HepG2 (cell line): ENCODE results near the gene FN1. TPM values are rescaled to one million over a fixed set of nuclear protein-coding genes. Genes with fewer than 3 reads are reported as not detected.

Experiments used
- ATAC-seq: fragments of 200-7000 bp; cut with Tn5 transposase; 3 replicates; pipeline ENCODE4 v1.9.1; 2020; ENCODE audit warnings: mild to moderate bottlenecking, moderate library complexity
- BruUV-seq: library from RNA; stranded (reverse); fragments of 400-500 nt; replicated peaks from 2 replicates; lab custom pipeline; 2021; lab: Mats Ljungman, UMichigan
- CTCF ChIA-PET: fragments of 300-600 bp; formaldehyde crosslinking; extraction: SDS; loops from one replicate; lab custom pipeline; 2021; ENCODE audit warnings: low total read pairs, inconsistent platforms, low intra/inter-chr PET ratio; lab: Yijun Ruan, JAX
- POLR2A ChIA-PET: fragments of 350-600 bp; sonication (Branson Sonifier 250); formaldehyde crosslinking; loops from one replicate; lab custom pipeline; 2020; ENCODE audit warnings: antibody characterized with exemption, inconsistent platforms; lab: Yijun Ruan, JAX
- DNase-seq: peaks from one replicate; pipeline ENCODE4 v3.0.0-alpha.2; 2015; ENCODE audit warnings: low spot score
- FAIRE-seq: peaks from 3 replicates; lab custom pipeline; 2011; peaks lifted over from hg19 to GRCh38; lab: Jason Lieb, UNC
- H2AFZ ChIP-seq: one replicate; pipeline ENCODE4 v1.6.1; 2011; ENCODE audit warnings: low read length, inconsistent platforms
- H3K27ac ChIP-seq: fragments of 300-600 bp; 3 replicates; pipeline ENCODE4 v1.8.0; 2011; ENCODE audit warnings: mixed run types, mild to moderate bottlenecking, mixed read lengths, low read length, inconsistent platforms; ENCODE audit not compliant: insufficient read depth; ENCODE audit errors: extremely low read length
- H3K27me3 ChIP-seq, 2 experiments: fragments of 200-600 bp in 1 of 2; 2 replicates in 1 of 2; 3 replicates in 1 of 2; pipeline versions ENCODE4 v1.6.0 to v1.8.0; 2011; ENCODE audit warnings: low read length in 2 of 2, mild to moderate bottlenecking in 2 of 2, moderate library complexity in 2 of 2, inconsistent platforms in 1 of 2; ENCODE audit not compliant: insufficient read depth in 2 of 2, control insufficient read depth in 1 of 2
- H3K36me3 ChIP-seq, 2 experiments: fragments of 200-600 bp in 1 of 2; replicated peaks in 1 of 2; 2 replicates in 1 of 2; 3 replicates in 1 of 2; pipeline versions ENCODE4 v1.5.1 to v1.8.0; 2011; ENCODE audit warnings: low read length in 2 of 2, inconsistent platforms in 1 of 2; ENCODE audit not compliant: insufficient read depth in 2 of 2, control insufficient read depth in 1 of 2
- H3K4me1 ChIP-seq: 2 replicates; pipeline ENCODE4 v1.5.1; 2012; ENCODE audit warnings: low read length, inconsistent platforms; ENCODE audit not compliant: insufficient read depth
- H3K4me2 ChIP-seq: 2 replicates; pipeline ENCODE4 v1.6.0; 2011; ENCODE audit warnings: low read depth, low read length, inconsistent platforms
- H3K4me3 ChIP-seq, 3 experiments: fragments of 200-600 bp in 1 of 3; sonication (generic), shearing (Covaris generic) in 1 of 3; replicated peaks in 1 of 3; 2 replicates each; pipeline ENCODE4 v1.5.1; 2011 to 2016; ENCODE audit warnings: low read length in 3 of 3, inconsistent platforms in 2 of 3, low read depth in 2 of 3, mild to moderate bottlenecking in 2 of 3, control low read depth in 1 of 3, mixed read lengths in 1 of 3; ENCODE audit not compliant: insufficient read depth in 1 of 3
- H3K79me2 ChIP-seq: one replicate; pipeline ENCODE4 v1.6.1; 2011; ENCODE audit warnings: low read length, inconsistent platforms; ENCODE audit not compliant: insufficient read depth
- H3K9ac ChIP-seq: 2 replicates; pipeline ENCODE4 v1.6.0; 2011; ENCODE audit warnings: mild to moderate bottlenecking, low read depth, low read length, inconsistent platforms; ENCODE audit not compliant: insufficient read depth
- H3K9me3 ChIP-seq: 2 replicates; pipeline ENCODE4 v1.5.1; 2012; ENCODE audit warnings: mild to moderate bottlenecking, low read length
- H4K20me1 ChIP-seq: 2 replicates; pipeline ENCODE4 v1.6.0; 2011; ENCODE audit warnings: inconsistent platforms, mild to moderate bottlenecking, low read length, moderate library complexity; ENCODE audit not compliant: insufficient read depth
- ATAD3A ChIP-seq: sonication (generic); formaldehyde crosslinking; IDR thresholded peaks from 2 replicates; pipeline ENCODE4 v1.4.0; 2020; ENCODE audit warnings: missing genetic modification reagents
- BHLHE40 ChIP-seq: IDR thresholded peaks from 2 replicates; pipeline ENCODE4 v1.6.1; 2011; ENCODE audit warnings: low read length, improper control_type of control experiment
- FOXA1 ChIP-seq, 2 experiments: fragments of 450-650 bp in 1 of 2; sonication (generic) in 1 of 2; formaldehyde crosslinking in 1 of 2; IDR thresholded peaks; 2 replicates each; pipeline versions ENCODE4 v1.4.0 to v1.6.1; 2016 to 2020; ENCODE audit warnings: missing genetic modification reagents in 1 of 2
- FOXK1 ChIP-seq: sonication (generic); formaldehyde crosslinking; IDR thresholded peaks from 2 replicates; pipeline ENCODE4 v1.4.0; 2020; ENCODE audit warnings: low read depth, missing genetic modification reagents, borderline replicate concordance
- FOXO1 ChIP-seq: sonication (generic); formaldehyde crosslinking; IDR thresholded peaks from 2 replicates; pipeline ENCODE4 v1.4.0; 2020; ENCODE audit warnings: missing genetic modification reagents
- KDM1A ChIP-seq: IDR thresholded peaks from 2 replicates; pipeline ENCODE4 v1.6.1; 2016; ENCODE audit warnings: missing compliant biosample characterization
- MATR3 ChIP-seq: sonication (generic); formaldehyde crosslinking; IDR thresholded peaks from 2 replicates; pipeline ENCODE4 v1.4.0; 2020; ENCODE audit warnings: missing genetic modification reagents
- PHF8 ChIP-seq: sonication (generic); formaldehyde crosslinking; IDR thresholded peaks from 2 replicates; pipeline ENCODE4 v1.5.0; 2020; ENCODE audit warnings: missing genetic modification reagents
- POLR2AphosphoS5 ChIP-seq: IDR thresholded peaks from 2 replicates; pipeline ENCODE4 v1.6.1; 2012; ENCODE audit warnings: low read depth, low read length
- POLR2G ChIP-seq: fragments of 200-400 bp; formaldehyde crosslinking; IDR thresholded peaks from 2 replicates; pipeline ENCODE4 v1.6.1; 2018; ENCODE audit warnings: mild to moderate bottlenecking, low read depth, low read length, moderate library complexity
- RARA ChIP-seq: IDR thresholded peaks from 2 replicates; pipeline ENCODE4 v1.6.1; 2016; ENCODE audit warnings: missing genetic modification reagents, missing compliant biosample characterization
- RBFOX2 ChIP-seq: fragments of 200-400 bp; formaldehyde crosslinking; IDR thresholded peaks from 2 replicates; pipeline ENCODE4 v1.6.1; 2017; ENCODE audit warnings: low read depth, mild to moderate bottlenecking, low read length
- RBM22 ChIP-seq: fragments of 200-400 bp; formaldehyde crosslinking; optimal IDR thresholded peaks from 2 replicates; pipeline ENCODE3; 2017; ENCODE audit warnings: mild to moderate bottlenecking, low read length, moderate library complexity
- RELA ChIP-seq: sonication (generic); formaldehyde crosslinking; IDR thresholded peaks from 2 replicates; pipeline ENCODE4 v1.4.0; 2020; ENCODE audit warnings: missing genetic modification reagents
- SIN3A ChIP-seq: IDR thresholded peaks from 2 replicates; pipeline ENCODE4 v1.6.1; 2011; ENCODE audit warnings: low read depth, mild to moderate bottlenecking, control low read depth, low read length, borderline replicate concordance
- TBP ChIP-seq: sonication (generic); formaldehyde crosslinking; IDR thresholded peaks from 2 replicates; pipeline ENCODE4 v1.5.0; 2020; ENCODE audit warnings: missing genetic modification reagents
- TBX2 ChIP-seq: sonication (generic); formaldehyde crosslinking; IDR thresholded peaks from 2 replicates; pipeline ENCODE4 v1.5.0; 2020; ENCODE audit warnings: missing genetic modification reagents, mild to moderate bottlenecking, borderline replicate concordance
- ZBTB38 ChIP-seq: sonication (generic); formaldehyde crosslinking; IDR thresholded peaks from 2 replicates; pipeline ENCODE4 v1.5.1; 2020; ENCODE audit warnings: mild to moderate bottlenecking, missing genetic modification reagents
- ZNF180 ChIP-seq: sonication (generic); formaldehyde crosslinking; IDR thresholded peaks from 2 replicates; pipeline ENCODE4 v1.4.0; 2020; ENCODE audit warnings: low read depth, missing genetic modification reagents, borderline replicate concordance
- ZNF432 ChIP-seq: sonication (generic); formaldehyde crosslinking; IDR thresholded peaks from 2 replicates; pipeline ENCODE4 v1.5.0; 2020; ENCODE audit warnings: missing genetic modification reagents, mild to moderate bottlenecking, borderline replicate concordance
- ZNF550 ChIP-seq: sonication (generic); formaldehyde crosslinking; IDR thresholded peaks from 2 replicates; pipeline ENCODE4 v1.4.0; 2020; ENCODE audit warnings: mild to moderate bottlenecking, missing genetic modification reagents, borderline replicate concordance
- ZNF775 ChIP-seq: sonication (generic); formaldehyde crosslinking; IDR thresholded peaks from 2 replicates; pipeline ENCODE4 v1.4.0; 2020; ENCODE audit warnings: missing genetic modification reagents, mild to moderate bottlenecking, moderate library complexity, borderline replicate concordance
- ZSCAN9 ChIP-seq: IDR thresholded peaks from 2 replicates; pipeline ENCODE4 v1.6.1; 2016; ENCODE audit warnings: borderline replicate concordance
- ZZZ3 ChIP-seq: sonication (generic); formaldehyde crosslinking; IDR thresholded peaks from 2 replicates; pipeline ENCODE4 v1.4.0; 2020; ENCODE audit warnings: missing genetic modification reagents, mild to moderate bottlenecking, borderline replicate concordance
- WGBS: methylation state at CpG from one replicate; pipeline ENCODE4 v1.1.6; 2017; ENCODE audit warnings: low lambda C conversion rate; 5-methylcytosine and 5-hydroxymethylcytosine counted together
- in situ Hi-C: cut with HindIII; loops from 2 replicates; pipeline ENCODE4 v1.10.0; 2017; ENCODE audit warnings: low pct_unique_long_range_greater_than_20kb; ENCODE audit not compliant: extremely low pct_ligation_motif_present
- intact Hi-C: fragments of 100-400 bp; cut with micrococcal nuclease; formaldehyde crosslinking; loops from one replicate; pipeline ENCODE4 v1.10.0; 2022; ENCODE audit not compliant: unreplicated experiment
- polyA plus RNA-seq, 8 experiments: library from polyadenylated mRNA; depleted of rRNA in 3 of 8; stranded (reverse) in 7 of 8; unstranded in 1 of 8; fragments of >200 nt; fragmentation: Illumina TruSeq in 4 of 8; extraction: Trizol in 4 of 8; gene quantifications; 2 replicates each; pipeline versions ENCODE4 v1.2.1 to v1.2.3, GENCODE V29; 2011 to 2016; ENCODE audit warnings: low read depth in 4 of 8, missing spikeins in 1 of 8, mixed read lengths in 1 of 8; ENCODE audit not compliant: insufficient read depth in 1 of 8
- total RNA-seq, 5 experiments: library from RNA; depleted of rRNA; stranded (reverse); fragments of >200 nt; fragmentation: Illumina TruSeq; extraction: Trizol; gene quantifications; 2 replicates each; pipeline ENCODE4 v1.2.3, GENCODE V29; 2016; ENCODE audit warnings: low read depth in 1 of 5
- TF ChIP-seq, protein P1 (sequence below): sonication (generic); formaldehyde crosslinking; IDR thresholded peaks from 2 replicates; pipeline ENCODE4 v1.4.0; 2020; ENCODE audit warnings: missing genetic modification reagents
- TF ChIP-seq, protein P2 (sequence below): sonication (generic); formaldehyde crosslinking; IDR thresholded peaks from 2 replicates; pipeline ENCODE4 v1.5.0; 2020; ENCODE audit warnings: missing genetic modification reagents, mild to moderate bottlenecking, borderline replicate concordance
- TF ChIP-seq, protein P3 (sequence below): sonication (generic); formaldehyde crosslinking; conservative IDR thresholded peaks from 2 replicates; pipeline ENCODE4 v1.4.0; 2020; ENCODE audit warnings: missing genetic modification reagents

The FN1 gene
- total and polyA plus RNA-seq, 2 of the 13 experiments (the other 11 are each of a cell fraction or from before 2014, with no cell fraction given): 1,847 to 6,471 TPM

DNA sequence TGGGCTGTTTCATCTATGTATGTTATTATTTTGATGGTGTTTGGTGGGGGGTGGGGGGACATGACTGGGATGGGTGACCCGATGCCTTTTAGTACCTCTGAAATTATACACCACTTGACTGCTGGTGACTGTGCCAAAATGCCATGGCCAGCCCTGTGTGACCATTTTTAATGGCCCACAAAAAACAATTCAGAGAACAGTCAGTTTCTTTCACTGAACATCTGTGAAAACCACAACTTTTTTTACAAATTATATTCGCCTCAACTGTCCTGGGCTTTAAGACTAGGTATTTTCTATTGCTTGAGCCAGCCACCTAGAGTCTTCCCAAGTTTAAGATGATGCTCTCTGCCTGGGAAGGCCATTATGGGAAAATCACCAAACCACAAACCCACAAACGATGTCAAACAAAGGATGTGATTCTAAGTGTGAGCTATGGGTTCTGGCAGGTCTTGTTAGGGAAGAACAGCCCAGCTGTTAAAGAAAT is 33.9 kb downstream of the FN1 start:
- intact Hi-C loops: no loop called here
- 94% methylated on average over 3 of the region's 3 CpGs for WGBS
- in situ Hi-C loops: no loop called here
- Histone ChIP-seq H3K4me1 (peaks cover 63% of the 10 kb centered on the region), H3K9me3 (no peaks in the 10 kb centered on the region), H3K36me3 (peaks cover 36 to 90% of the 10 kb centered on the region in 2 experiments), H2AFZ (no peak overlapping the region), H3K4me3 (no peak overlapping the region), H4K20me1 (peaks cover 24% of the 10 kb centered on the region), H3K27ac (no peak overlapping the region), H3K79me2 (no peaks in the 10 kb centered on the region), H3K9ac (no peak overlapping the region), H3K27me3 (no peaks in the 10 kb centered on the region), H3K4me2 (no peak overlapping the region)
- ATAC-seq: peak; percentile 4
- CTCF ChIA-PET: no interaction called here
- FAIRE-seq: no peak
- POLR2A ChIA-PET: interaction anchor here (1.0 to 2.5 kb wide), 2 partner anchors 9 to 26 kb away, joined by 3 to 11 read pairs; no protein-coding TSS in a partner anchor
- no TSS peak for BruUV-seq
- DNase-seq: no peak
- TF ChIP-seq, protein P1, sequence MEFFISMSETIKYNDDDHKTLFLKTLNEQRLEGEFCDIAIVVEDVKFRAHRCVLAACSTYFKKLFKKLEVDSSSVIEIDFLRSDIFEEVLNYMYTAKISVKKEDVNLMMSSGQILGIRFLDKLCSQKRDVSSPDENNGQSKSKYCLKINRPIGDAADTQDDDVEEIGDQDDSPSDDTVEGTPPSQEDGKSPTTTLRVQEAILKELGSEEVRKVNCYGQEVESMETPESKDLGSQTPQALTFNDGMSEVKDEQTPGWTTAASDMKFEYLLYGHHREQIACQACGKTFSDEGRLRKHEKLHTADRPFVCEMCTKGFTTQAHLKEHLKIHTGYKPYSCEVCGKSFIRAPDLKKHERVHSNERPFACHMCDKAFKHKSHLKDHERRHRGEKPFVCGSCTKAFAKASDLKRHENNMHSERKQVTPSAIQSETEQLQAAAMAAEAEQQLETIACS (CRISPR knock-in tag): no peak
- no peak for TF ChIP-seq FOXO1 (CRISPR knock-in tag)
- no peak for TF ChIP-seq ZBTB38 (CRISPR knock-in tag)
- TF ChIP-seq FOXK1: no peak
- TF ChIP-seq, protein P2, sequence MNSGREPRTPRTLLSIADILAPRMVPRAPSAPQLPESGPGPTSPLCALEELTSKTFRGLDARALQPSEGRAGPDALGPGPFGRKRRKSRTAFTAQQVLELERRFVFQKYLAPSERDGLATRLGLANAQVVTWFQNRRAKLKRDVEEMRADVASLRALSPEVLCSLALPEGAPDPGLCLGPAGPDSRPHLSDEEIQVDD (CRISPR knock-in tag): no peak
- TF ChIP-seq FOXA1 (IDR thresholded peaks at IDR 0.05): no peak
- TF ChIP-seq FOXA1 (CRISPR knock-in tag; IDR thresholded peaks at IDR 0.05): no peak
- TF ChIP-seq, protein P3, sequence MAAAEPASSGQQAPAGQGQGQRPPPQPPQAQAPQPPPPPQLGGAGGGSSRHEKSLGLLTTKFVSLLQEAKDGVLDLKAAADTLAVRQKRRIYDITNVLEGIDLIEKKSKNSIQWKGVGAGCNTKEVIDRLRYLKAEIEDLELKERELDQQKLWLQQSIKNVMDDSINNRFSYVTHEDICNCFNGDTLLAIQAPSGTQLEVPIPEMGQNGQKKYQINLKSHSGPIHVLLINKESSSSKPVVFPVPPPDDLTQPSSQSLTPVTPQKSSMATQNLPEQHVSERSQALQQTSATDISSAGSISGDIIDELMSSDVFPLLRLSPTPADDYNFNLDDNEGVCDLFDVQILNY (CRISPR knock-in tag): no peak
- TF ChIP-seq TBP (CRISPR knock-in tag): no peak
- TF ChIP-seq SIN3A: no peak
- TF ChIP-seq ZNF432: no peak
- TF ChIP-seq BHLHE40: no peak
- no peak for TF ChIP-seq ZNF775 (CRISPR knock-in tag)
- no peak for TF ChIP-seq ZNF550 (CRISPR knock-in tag)
- TF ChIP-seq RARA (CRISPR knock-in tag): no peak
- no peak for TF ChIP-seq MATR3
- TF ChIP-seq PHF8 (CRISPR knock-in tag): no peak
- peak; percentile 99 for TF ChIP-seq RBM22
- no peak for TF ChIP-seq KDM1A
- peak; percentile 83 for TF ChIP-seq POLR2G
- TF ChIP-seq TBX2 (CRISPR knock-in tag): no peak
- peak; percentile 66 for TF ChIP-seq POLR2AphosphoS5
- no peak for TF ChIP-seq ZZZ3 (CRISPR knock-in tag)
- TF ChIP-seq RBFOX2: peak; percentile 69; the same call in 1 of the 2 replicates
- TF ChIP-seq ZSCAN9 (CRISPR knock-in tag): no peak
- no peak for TF ChIP-seq RELA
- no peak for TF ChIP-seq ATAD3A (CRISPR knock-in tag)
- TF ChIP-seq ZNF180: no peak
